Measurements from ENCODE around the gene NCSTN. TPM values are rescaled to one million over a fixed set of nuclear protein-coding genes. Genes with fewer than 3 reads are reported as not detected.

The NCSTN gene
- total RNA-seq, 3 donors from 2014 or later, result 70.4 to 104 (median 95.8) TPM

GRCh38 chr1:160359559-160360226 is 16.5 kb downstream of the NCSTN start:
- no peak for DNase-seq
- no peak for ATAC-seq
- Histone ChIP-seq H3K9me3 (no peaks in the 10 kb centered on the region), H3K4me3 (no peak overlapping the region), H3K36me3 (ENCODE audit: low read depth) (peaks cover 8% of the 10 kb centered on the region), H3K4me1 (ENCODE audit: low read depth) (no peaks in the 10 kb centered on the region)
- intact Hi-C loops (cut with DNase I, micrococcal nuclease), result no loop called here
- no peak for TF ChIP-seq CTCF (IDR thresholded peaks at IDR 0.05)

DNA sequence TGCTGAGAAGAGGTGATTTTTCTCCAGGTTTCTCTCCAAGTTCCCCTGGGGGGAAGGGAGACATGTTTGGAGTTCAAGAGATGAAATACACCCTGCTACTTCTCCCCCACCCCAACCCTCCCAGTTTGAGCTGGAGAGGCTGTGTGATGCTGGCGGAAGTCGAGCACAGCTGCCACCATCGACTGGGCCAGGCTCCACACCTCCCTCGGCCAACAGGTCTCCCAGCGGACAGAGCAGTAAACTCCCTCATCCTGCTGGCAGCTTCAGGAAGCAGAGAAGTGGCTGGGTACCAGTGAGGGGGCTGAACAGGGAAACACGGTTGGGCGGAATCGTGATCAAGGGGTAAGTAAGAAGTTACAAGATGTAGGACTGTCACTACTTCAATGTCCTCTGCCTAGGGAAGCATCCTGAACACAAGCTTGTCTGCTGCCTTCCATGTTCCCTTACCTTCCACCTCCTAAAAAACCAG is 17.1 kb downstream of the NCSTN start:
- intact Hi-C loops (cut with DNase I, micrococcal nuclease), result no loop called here
- ATAC-seq (no peak), DNase-seq (no peak)
- no peaks in the 10 kb centered on the region for H3K9me3 ChIP-seq
- no peak for TF ChIP-seq CTCF (IDR thresholded peaks at IDR 0.05)
- peaks cover 8% of the 10 kb centered on the region for H3K36me3 ChIP-seq (ENCODE audit: low read depth)
- no peaks in the 10 kb centered on the region for H3K4me1 ChIP-seq (ENCODE audit: low read depth)
- no peak overlapping the region for H3K4me3 ChIP-seq

- intact Hi-C loops (cut with DNase I, micrococcal nuclease), result no loop called here
- no peak for ATAC-seq
- Histone ChIP-seq H3K36me3 (ENCODE audit: low read depth) (peaks cover 6% of the 10 kb centered on the region), H3K4me3 (no peak overlapping the region), H3K4me1 (ENCODE audit: low read depth) (no peaks in the 10 kb centered on the region), H3K9me3 (no peaks in the 10 kb centered on the region)
- no peak for TF ChIP-seq CTCF (IDR thresholded peaks at IDR 0.05)
- DNase-seq, result no peak
Measured at GRCh38 chr1:160361199-160361598, 18.0 kb downstream of the NCSTN start.

- no peak for TF ChIP-seq CTCF (IDR thresholded peaks at IDR 0.05)
- ATAC-seq (no peak), DNase-seq (no peak)
- no peaks in the 10 kb centered on the region for H3K9me3 ChIP-seq
- H3K36me3 ChIP-seq (ENCODE audit: low read depth), result peaks cover 2% of the 10 kb centered on the region
- H3K4me3 ChIP-seq, result no peak overlapping the region
- intact Hi-C loops (cut with DNase I, micrococcal nuclease), result no loop called here
- H3K4me1 ChIP-seq (ENCODE audit: low read depth), result no peaks in the 10 kb centered on the region
Measured at GRCh38 chr1:160361814-160362167, 18.6 kb downstream of the NCSTN start.

GRCh38 chr1:160362168-160362957 is 19.2 kb downstream of the NCSTN start:
- no peak for ATAC-seq
- Histone ChIP-seq H3K4me1 (ENCODE audit: low read depth) (no peaks in the 10 kb centered on the region), H3K36me3 (ENCODE audit: low read depth) (peaks cover 2% of the 10 kb centered on the region), H3K9me3 (no peaks in the 10 kb centered on the region), H3K4me3 (no peak overlapping the region)
- intact Hi-C loops (cut with DNase I, micrococcal nuclease), result no loop called here
- DNase-seq, result no peak
- TF ChIP-seq CTCF (IDR thresholded peaks at IDR 0.05), result no peak
